ENCODE measurements around the gene DYRK3. TPM values are rescaled to one million over a fixed set of nuclear protein-coding genes. Genes with fewer than 3 reads are reported as not detected.

Gene DYRK3
- total RNA-seq, 2 experiments from 2014 or later = 9.8 to 10.9 TPM

DNA sequence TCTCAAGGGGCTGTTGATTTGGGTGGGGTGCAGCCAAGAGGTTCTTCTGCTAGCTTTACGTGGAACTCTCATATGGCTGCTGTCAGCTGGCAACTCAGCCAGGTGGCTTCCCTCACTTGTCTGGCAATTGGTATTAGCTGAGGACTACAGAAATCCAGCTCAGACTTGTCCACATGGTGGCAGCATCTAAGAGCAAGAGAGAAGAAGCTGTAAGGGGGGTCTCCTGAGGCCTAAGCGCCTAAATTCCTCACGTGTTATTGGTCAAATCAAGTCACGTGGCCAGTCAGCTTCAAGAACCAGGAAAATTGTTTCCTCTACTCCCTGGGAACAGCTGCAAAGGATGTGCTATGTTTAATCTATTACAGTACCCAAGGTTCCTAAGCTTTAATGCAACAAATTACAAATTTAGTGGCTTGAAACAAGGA, 4.2 kb upstream of the DYRK3 start:
- DNase-seq (ENCODE audit: low spot score) = peak; percentile 92
- Histone ChIP-seq H3K9me2 (ENCODE audit: insufficient read depth, low read length) (no peaks in the 10 kb centered on the region), H3K27ac (ENCODE audit: low read depth, low read length, poor library complexity, severe bottlenecking) (no peak overlapping the region), H3K79me2 (ENCODE audit: insufficient read depth, low read depth, low read length) (peaks cover 4% of the 10 kb centered on the region; the same call in 1 of the 2 replicates), H3K4me2 (ENCODE audit: low read length) (no peak overlapping the region), H3K4me1 (ENCODE audit: insufficient read depth, low read length, poor library complexity, severe bottlenecking) (peaks cover 18% of the 10 kb centered on the region), H4K20me1 (ENCODE audit: insufficient read depth, low read length) (no peaks in the 10 kb centered on the region), H3K9me3 (ENCODE audit: low read length) (no peaks in the 10 kb centered on the region), H3K36me3 (ENCODE audit: insufficient read depth, low read length) (no peaks in the 10 kb centered on the region), H3K4me3 (ENCODE audit: low read depth, low read length, poor library complexity, severe bottlenecking) (no peak overlapping the region), H2AFZ (ENCODE audit: low read length) (peak overlapping the region; percentile 96)
- BruUV-seq (replicated peaks) = no TSS peak
- POLR2A ChIA-PET = interaction anchor here (0.6 to 2.1 kb wide), 14 partner anchors 9 to 351 kb away, joined by 3 to 15 read pairs (median 3); partner anchors contain the start of gene EIF2D
- TF ChIP-seq, protein P1, sequence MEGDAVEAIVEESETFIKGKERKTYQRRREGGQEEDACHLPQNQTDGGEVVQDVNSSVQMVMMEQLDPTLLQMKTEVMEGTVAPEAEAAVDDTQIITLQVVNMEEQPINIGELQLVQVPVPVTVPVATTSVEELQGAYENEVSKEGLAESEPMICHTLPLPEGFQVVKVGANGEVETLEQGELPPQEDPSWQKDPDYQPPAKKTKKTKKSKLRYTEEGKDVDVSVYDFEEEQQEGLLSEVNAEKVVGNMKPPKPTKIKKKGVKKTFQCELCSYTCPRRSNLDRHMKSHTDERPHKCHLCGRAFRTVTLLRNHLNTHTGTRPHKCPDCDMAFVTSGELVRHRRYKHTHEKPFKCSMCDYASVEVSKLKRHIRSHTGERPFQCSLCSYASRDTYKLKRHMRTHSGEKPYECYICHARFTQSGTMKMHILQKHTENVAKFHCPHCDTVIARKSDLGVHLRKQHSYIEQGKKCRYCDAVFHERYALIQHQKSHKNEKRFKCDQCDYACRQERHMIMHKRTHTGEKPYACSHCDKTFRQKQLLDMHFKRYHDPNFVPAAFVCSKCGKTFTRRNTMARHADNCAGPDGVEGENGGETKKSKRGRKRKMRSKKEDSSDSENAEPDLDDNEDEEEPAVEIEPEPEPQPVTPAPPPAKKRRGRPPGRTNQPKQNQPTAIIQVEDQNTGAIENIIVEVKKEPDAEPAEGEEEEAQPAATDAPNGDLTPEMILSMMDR (conservative IDR thresholded peaks at IDR 0.05; ENCODE audit: low read length) = peak; percentile 87
- TF ChIP-seq EZH2phosphoT487 (IDR thresholded peaks at IDR 0.05; ENCODE audit: borderline replicate concordance, low read depth, low read length) = no peak
- intact Hi-C loops (cut with micrococcal nuclease; ENCODE audit: unreplicated experiment) = loop anchor here (1.0 kb wide), 3 partner anchors 177 to 351 kb away; no protein-coding TSS in a partner anchor
- CTCF ChIA-PET (ENCODE audit: unreplicated experiment) = interaction anchor here (0.6 to 1.6 kb wide), 14 partner anchors 9 to 348 kb away, joined by 3 to 32 read pairs (median 6); partner anchors contain the start of gene EIF2D

DNA sequence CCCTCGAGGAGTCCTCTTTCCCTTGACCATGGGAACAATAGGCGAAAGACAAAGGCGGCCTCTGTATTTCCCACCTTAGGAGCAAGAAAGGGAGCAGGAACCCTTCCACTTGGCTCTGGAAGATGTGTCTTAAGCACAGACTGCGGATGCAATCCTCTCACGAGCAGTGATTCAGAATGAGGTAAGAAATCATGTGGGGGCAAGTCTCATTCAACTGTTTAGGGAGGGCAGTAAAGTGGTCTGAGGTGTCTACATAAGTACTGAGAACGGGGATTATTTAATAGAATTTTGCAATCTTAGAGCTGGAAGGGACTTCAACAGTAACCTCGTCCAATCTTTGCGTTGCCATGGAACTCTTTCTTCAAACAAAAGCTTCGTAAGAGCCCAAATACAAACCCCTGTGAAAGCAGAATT, 1.6 kb upstream of the DYRK3 start:
- Histone ChIP-seq H4K20me1 (ENCODE audit: insufficient read depth, low read length) (no peaks in the 10 kb centered on the region; the same call in 1 of the 2 replicates), H3K4me3 (ENCODE audit: low read depth, low read length, poor library complexity, severe bottlenecking) (no peak overlapping the region), H3K9me2 (ENCODE audit: insufficient read depth, low read length) (no peaks in the 10 kb centered on the region), H3K79me2 (ENCODE audit: insufficient read depth, low read depth, low read length) (peaks cover 14% of the 10 kb centered on the region; the same call in 1 of the 2 replicates), H2AFZ (ENCODE audit: low read length) (no peak overlapping the region), H3K9me3 (ENCODE audit: low read length) (no peaks in the 10 kb centered on the region), H3K4me1 (ENCODE audit: insufficient read depth, low read length, poor library complexity, severe bottlenecking) (peaks cover 38% of the 10 kb centered on the region), H3K27ac (ENCODE audit: low read depth, low read length, poor library complexity, severe bottlenecking) (no peak overlapping the region), H3K36me3 (ENCODE audit: insufficient read depth, low read length) (no peaks in the 10 kb centered on the region), H3K4me2 (ENCODE audit: low read length) (no peak overlapping the region)
- no TSS peak for BruUV-seq (replicated peaks)
- intact Hi-C loops (cut with micrococcal nuclease; ENCODE audit: unreplicated experiment) = loop anchor here (1.0 to 2.0 kb wide), 2 partner anchors 31 to 93 kb away; no protein-coding TSS in a partner anchor
- no peak for DNase-seq (ENCODE audit: low spot score)
- CTCF ChIA-PET (ENCODE audit: unreplicated experiment) = interaction anchor here (1.0 to 4.6 kb wide), 3 partner anchors 21 to 30 kb away, joined by 3 to 72 read pairs (median 4); partner anchors contain the start of gene EIF2D
- POLR2A ChIA-PET = interaction anchor here (0.6 to 2.7 kb wide), 3 partner anchors 25 to 51 kb away, joined by 3 to 31 read pairs (median 14); partner anchors contain the start of gene MAPKAPK2
- TF ChIP-seq, protein P1 (conservative IDR thresholded peaks at IDR 0.05; ENCODE audit: low read length) = no peak
- TF ChIP-seq EZH2phosphoT487 (IDR thresholded peaks at IDR 0.05; ENCODE audit: borderline replicate concordance, low read depth, low read length) = no peak

Data from OCI-LY7 (cell line).